ENCODE measurements around the gene RAB11FIP4.

GRCh38 chr17:31398381-31399311 lies 7.2 kb downstream of the RAB11FIP4 start:
- TF ChIP-seq CTCF (IDR thresholded peaks at IDR 0.05): no peak
- TF ChIP-seq POLR2A (IDR thresholded peaks at IDR 0.05): no peak

Data from stomach (tissue), 4 donors.